Rectal smooth muscle tissue (tissue), 1 donor: ENCODE results near the gene GRIP1.

Experiments used
- H3K27ac ChIP-seq: one replicate; pipeline ENCODE4 v1.7.0; 2013; ENCODE audit warnings: low read depth, low read length, inconsistent platforms
- H3K27me3 ChIP-seq: one replicate; pipeline ENCODE4 v1.7.0; 2013; ENCODE audit warnings: low read length; ENCODE audit not compliant: control insufficient read depth, insufficient read depth
- H3K36me3 ChIP-seq: one replicate; pipeline ENCODE4 v1.7.0; 2013; ENCODE audit warnings: low read length; ENCODE audit not compliant: control insufficient read depth, insufficient read depth
- H3K4me1 ChIP-seq: one replicate; pipeline ENCODE4 v1.7.0; 2013; ENCODE audit warnings: low read length; ENCODE audit not compliant: control insufficient read depth, insufficient read depth
- H3K4me3 ChIP-seq: one replicate; pipeline ENCODE4 v1.7.0; 2013; ENCODE audit warnings: low read length
- H3K9ac ChIP-seq: one replicate; pipeline ENCODE4 v1.7.0; 2013; ENCODE audit warnings: low read length

Gene GRIP1

DNA sequence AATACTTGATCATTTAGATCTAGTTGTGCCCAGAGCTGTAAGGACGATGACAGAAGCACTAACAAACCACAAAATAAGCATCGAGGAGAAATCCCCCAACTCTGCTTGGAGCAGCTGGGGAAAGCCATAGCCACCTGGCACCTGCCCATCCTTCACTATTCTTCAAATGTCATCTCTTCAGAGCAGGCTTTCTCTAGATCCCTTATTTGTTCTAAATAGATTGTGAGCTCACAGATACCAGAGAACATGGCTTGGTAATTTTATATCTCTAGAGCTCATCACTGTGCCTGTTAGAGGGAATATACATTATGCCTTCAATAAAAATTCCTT, 50.9 kb downstream of the GRIP1 start:
- Histone ChIP-seq H3K9ac (no peak overlapping the region), H3K36me3 (no peaks in the 10 kb centered on the region), H3K4me3 (no peak overlapping the region), H3K4me1 (no peaks in the 10 kb centered on the region), H3K27me3 (no peaks in the 10 kb centered on the region), H3K27ac (no peak overlapping the region)

DNA sequence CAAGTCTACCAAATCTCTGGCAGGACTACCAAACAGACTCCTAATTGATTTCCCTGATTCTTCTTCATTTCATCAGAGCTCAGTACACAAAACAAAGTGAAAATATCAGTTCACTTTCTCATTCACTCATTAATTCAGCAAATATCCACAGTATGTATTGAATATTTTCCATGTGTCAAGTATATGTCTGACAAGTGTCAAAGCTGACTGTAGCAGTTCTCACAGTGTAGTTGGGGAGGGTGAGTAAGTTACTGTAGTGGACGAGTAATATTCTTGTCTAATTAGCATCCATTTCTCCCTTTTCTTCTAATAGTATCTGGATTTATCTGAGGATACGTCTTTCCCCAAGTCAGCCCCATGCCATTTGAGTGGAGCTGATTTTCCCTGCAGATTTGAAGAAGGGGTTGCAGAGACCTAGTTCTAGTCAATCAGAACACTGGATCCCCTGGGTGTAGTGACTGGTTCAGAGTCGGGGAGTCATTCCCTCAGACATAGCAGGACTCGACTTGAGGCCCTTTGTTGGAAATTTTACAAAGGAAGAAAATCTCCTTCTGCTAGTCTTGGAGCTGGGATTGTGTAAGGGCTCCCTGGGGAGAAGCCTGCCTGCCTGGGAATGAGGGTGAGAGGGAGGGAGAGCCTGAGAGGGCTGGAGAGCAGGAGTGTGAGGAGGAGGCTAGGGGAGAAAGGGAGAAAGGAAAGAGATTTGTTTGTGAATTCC, 51.4 kb downstream of the GRIP1 start:
- Histone ChIP-seq H3K4me3 (no peak overlapping the region), H3K9ac (no peak overlapping the region), H3K36me3 (no peaks in the 10 kb centered on the region), H3K27me3 (no peaks in the 10 kb centered on the region), H3K4me1 (no peaks in the 10 kb centered on the region), H3K27ac (no peak overlapping the region)

DNA sequence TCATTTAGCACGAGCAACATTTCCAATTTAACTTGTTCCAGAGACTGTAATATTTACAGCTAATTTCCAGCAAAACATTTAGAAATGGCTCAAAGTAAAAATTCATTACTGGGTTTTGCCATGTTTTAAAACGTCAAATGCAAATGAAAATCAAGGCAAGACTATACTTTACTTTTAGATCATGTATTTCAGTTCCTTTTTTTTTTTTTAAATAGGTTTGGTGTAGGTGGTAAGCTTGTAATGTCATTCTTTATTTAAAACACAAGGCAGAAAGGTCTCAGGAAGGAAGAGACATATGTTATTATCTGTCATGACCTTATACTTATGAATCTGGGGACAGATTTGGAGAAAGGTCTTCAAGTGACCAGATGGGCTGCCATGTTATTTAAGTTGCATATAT, 54.1 kb downstream of the GRIP1 start:
- H3K27ac ChIP-seq, result no peak overlapping the region
- H3K27me3 ChIP-seq, result no peaks in the 10 kb centered on the region
- H3K4me3 ChIP-seq, result no peak overlapping the region
- H3K9ac ChIP-seq, result no peak overlapping the region
- no peaks in the 10 kb centered on the region for H3K36me3 ChIP-seq
- H3K4me1 ChIP-seq, result no peaks in the 10 kb centered on the region

DNA sequence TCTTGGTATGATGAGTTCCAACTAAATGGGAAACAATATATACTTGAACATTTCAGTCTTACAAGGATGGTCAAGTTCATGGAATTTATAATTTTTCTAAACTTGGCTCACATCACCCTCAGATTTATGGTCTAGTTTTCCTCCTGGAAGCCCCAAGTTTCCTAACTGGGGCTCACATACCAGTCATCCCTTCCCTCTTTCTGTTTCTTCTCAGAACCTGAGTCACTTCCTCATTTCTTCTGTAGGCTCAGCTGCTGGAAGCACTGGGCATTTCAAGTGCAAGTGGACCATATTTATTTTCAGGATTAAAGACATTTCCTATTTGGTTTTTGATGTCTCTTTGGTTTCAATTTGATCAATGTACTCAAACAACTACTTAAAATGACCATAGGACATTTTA, 55.4 kb downstream of the GRIP1 start:
- H3K4me3 ChIP-seq, result no peak overlapping the region
- no peaks in the 10 kb centered on the region for H3K4me1 ChIP-seq

DNA sequence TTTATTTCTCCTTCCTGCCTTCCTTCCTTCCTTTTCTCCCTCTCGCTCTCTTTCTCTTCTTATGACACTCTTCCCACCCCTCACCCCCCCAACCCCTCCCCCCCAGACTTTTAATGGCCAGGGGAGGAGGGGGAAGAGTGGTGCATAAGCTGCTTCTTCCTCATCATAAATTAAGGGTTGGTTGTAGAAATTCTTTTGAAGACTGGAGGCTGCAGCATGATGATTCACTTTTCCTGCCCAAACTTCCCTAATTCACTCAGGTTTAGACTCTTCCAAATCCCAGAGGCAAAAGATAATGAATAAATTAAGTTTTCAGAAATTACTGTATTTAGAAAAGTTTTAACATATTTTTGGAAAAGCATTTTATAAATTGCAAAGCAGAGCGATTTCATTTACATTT, 58.2 kb downstream of the GRIP1 start:
- Histone ChIP-seq H3K27me3 (no peaks in the 10 kb centered on the region), H3K4me3 (no peak overlapping the region), H3K9ac (no peak overlapping the region), H3K4me1 (no peaks in the 10 kb centered on the region), H3K36me3 (no peaks in the 10 kb centered on the region), H3K27ac (no peak overlapping the region)

More for the DNA sequence above, 55.4 kb downstream of the GRIP1 start:
- H3K36me3 ChIP-seq, result no peaks in the 10 kb centered on the region
- no peak overlapping the region for H3K9ac ChIP-seq
- no peaks in the 10 kb centered on the region for H3K27me3 ChIP-seq
- no peak overlapping the region for H3K27ac ChIP-seq

DNA sequence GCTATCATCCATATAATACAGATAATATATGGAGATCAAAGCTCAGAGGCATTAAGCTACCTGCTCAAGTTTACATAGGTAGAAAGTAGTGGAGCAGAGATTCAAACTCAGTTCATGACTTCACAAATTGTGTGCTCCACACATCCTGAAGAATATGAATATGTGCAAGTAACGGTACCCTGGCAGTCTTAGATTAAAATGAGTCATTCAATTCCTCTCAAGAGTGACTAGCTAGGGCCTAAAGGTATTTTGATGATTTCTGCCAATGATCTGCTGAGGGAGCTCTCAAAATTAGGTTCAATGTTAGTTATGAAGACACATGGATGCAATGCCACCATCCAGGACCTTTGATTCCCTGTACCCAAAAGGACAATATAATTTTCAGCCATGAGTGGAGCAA, 58.9 kb downstream of the GRIP1 start:
- Histone ChIP-seq H3K4me1 (no peaks in the 10 kb centered on the region), H3K27ac (no peak overlapping the region), H3K36me3 (no peaks in the 10 kb centered on the region), H3K27me3 (no peaks in the 10 kb centered on the region), H3K4me3 (no peak overlapping the region), H3K9ac (no peak overlapping the region)

DNA sequence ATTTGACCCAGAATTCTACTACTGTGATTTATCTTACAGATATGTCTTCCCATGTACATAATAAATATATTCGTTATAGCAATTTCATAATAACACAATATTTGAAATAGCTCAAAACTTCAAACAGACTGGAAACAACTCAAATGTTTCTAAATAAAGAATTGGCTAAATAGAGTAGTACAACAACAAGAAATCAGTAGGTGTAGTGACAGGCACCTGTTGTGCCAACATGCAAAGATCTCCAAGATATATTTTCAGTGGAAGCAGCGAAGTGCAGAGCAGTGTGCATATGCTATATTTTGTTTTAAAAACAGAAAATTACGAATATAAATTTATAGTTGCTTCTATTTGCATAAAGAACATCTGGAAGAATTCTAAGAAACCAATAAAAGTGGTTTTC, 60.9 kb downstream of the GRIP1 start:
- Histone ChIP-seq H3K27ac (no peak overlapping the region), H3K9ac (no peak overlapping the region), H3K4me1 (no peaks in the 10 kb centered on the region), H3K27me3 (no peaks in the 10 kb centered on the region), H3K4me3 (no peak overlapping the region), H3K36me3 (no peaks in the 10 kb centered on the region)

DNA sequence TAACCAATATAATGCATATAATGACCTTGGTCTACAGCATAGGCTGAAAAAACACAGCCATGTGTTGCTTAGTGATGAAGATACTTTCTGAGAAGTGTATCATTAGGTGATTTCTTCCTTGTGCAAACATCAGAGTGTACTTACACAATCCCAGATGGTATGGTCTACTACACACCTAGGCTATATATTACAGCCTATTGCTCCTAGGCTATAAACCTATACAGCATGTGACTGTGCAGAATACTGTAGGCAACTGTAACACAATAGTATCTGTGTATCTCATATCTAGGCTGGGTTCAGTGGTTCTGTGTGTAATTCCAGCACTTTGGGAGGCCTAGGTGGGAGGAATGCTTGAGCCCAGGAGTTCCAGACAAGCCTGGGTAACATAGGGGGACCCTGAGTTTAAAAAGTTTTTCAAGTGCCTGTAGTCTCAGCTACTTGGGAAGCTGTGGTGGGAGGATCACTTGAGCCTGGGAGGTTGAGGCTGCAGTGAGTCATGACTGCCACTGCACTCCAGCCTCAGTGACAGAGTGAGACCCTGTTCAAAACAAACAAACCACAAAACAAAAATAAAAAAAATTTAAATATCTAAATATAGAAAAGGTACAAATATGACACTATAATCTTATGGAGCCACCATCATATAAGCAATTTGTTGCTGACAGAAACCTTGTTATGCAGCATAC, 66.6 kb downstream of the GRIP1 start:
- Histone ChIP-seq H3K4me3 (no peak overlapping the region), H3K27ac (no peak overlapping the region), H3K4me1 (no peaks in the 10 kb centered on the region), H3K36me3 (no peaks in the 10 kb centered on the region), H3K9ac (no peak overlapping the region), H3K27me3 (no peaks in the 10 kb centered on the region)

DNA sequence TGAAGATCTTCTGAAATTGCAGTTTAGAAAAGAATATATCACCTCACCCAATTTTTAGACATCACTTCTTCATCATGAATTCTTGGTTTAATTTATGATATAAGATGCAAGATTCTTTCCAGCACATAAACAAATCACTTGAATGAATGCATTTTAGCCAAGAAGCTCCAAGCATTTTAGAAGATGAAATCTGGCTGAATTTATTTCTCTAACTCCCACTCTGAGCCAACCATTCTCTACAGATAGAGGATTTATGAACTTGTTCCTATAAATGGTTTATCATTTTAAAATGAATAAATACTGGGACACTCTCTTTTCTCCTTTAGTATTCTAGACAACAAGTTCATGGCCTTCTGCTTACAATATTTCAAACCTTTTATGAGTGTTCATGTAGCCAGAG, 71.7 kb downstream of the GRIP1 start:
- Histone ChIP-seq H3K4me3 (no peak overlapping the region), H3K27ac (no peak overlapping the region), H3K27me3 (no peaks in the 10 kb centered on the region), H3K9ac (no peak overlapping the region), H3K36me3 (no peaks in the 10 kb centered on the region), H3K4me1 (no peaks in the 10 kb centered on the region)

DNA sequence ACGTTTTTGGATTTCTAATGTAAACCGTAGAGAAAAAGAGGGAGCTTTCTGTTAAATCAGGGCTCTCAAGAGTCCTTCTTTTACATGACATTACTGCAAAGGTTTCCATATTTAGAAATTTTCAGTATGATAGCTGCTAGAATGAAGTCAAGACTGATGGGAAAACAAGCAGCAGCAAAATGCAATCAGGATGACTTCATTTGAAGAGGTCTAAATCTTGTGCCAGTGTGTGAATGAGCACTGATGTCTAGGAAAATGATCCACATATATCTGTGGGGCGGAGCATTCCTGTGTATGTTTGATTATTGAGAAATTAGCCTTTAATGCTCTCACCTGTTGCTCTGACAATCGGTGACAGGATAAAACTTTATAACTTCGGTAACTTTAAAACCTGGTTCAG, 73.6 kb downstream of the GRIP1 start:
- H3K27ac ChIP-seq, result no peak overlapping the region
- H3K36me3 ChIP-seq, result no peaks in the 10 kb centered on the region

DNA sequence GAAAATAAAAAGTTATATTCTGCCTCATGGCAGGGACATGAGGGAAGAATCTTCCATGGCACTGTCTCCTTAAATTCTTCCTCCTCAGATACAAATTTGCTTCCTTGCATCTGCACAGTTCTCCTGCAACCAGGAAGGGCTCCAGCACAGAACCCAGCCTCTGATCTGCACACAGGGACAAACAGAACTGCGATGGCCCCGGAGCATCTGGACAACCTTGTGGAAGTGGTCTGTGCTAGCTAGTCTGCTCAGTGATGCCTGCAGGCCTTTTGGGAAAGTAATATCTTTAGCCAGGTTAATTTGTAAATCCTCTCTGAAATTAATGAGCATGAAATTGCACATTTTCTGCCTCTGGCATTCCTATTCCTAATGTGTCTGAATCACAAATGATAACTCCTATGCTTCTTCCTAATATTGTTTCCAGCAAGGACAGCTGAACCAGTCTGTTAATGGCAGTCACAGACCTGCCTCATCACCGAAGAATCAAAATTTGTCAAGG, 74.8 kb downstream of the GRIP1 start:
- Histone ChIP-seq H3K27ac (no peak overlapping the region), H3K9ac (no peak overlapping the region), H3K27me3 (no peaks in the 10 kb centered on the region), H3K4me3 (no peak overlapping the region), H3K36me3 (no peaks in the 10 kb centered on the region), H3K4me1 (no peaks in the 10 kb centered on the region)

More for the DNA sequence above, 73.6 kb downstream of the GRIP1 start:
- H3K27me3 ChIP-seq, result no peaks in the 10 kb centered on the region
- H3K4me3 ChIP-seq, result no peak overlapping the region
- H3K4me1 ChIP-seq, result no peaks in the 10 kb centered on the region
- no peak overlapping the region for H3K9ac ChIP-seq

DNA sequence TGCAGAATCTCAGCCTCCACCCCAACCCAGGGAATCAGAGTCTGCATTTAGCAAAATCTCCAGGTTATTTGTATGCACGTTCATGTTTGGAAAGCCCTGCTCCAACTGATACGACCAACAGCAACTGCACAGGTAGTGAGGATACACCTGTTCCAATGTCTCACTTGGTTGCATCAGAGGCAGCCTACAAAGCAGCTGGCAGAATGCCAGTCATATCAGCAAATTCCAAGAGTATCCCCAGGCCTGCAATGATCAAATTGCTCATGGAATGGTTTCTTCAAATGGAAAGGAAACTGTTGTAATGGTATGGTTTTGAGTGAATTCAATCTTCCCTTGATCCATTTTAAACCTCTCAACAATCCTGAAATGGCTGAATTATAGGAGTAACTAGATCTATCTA, 75.4 kb downstream of the GRIP1 start:
- H3K27me3 ChIP-seq, result no peaks in the 10 kb centered on the region
- H3K36me3 ChIP-seq, result no peaks in the 10 kb centered on the region
- no peak overlapping the region for H3K9ac ChIP-seq
- no peaks in the 10 kb centered on the region for H3K4me1 ChIP-seq
- H3K4me3 ChIP-seq, result no peak overlapping the region
- H3K27ac ChIP-seq, result no peak overlapping the region
